Immature natural killer cell (primary cell): ENCODE data around the gene BIN2. TPM values are rescaled to one million over a fixed set of nuclear protein-coding genes. Genes with fewer than 3 reads are reported as not detected.
"Not testable (repeated sequence)": the region's sequence is repeated elsewhere in the genome, so short reads cannot be mapped to it uniquely, and the experiment has no call there.

Experiments used
- DNase-seq, 3 donors: peaks; one replicate each; pipeline ENCODE4 v3.0.0; 2022; ENCODE audit warnings: mixed read lengths in 1 of 3
- H3K27ac Mint-ChIP-seq, 6 donors: one replicate each; pipeline ENCODE4 v1.8.0; 2020; ENCODE audit warnings: mixed read lengths in 6 of 6, mild to moderate bottlenecking in 5 of 6, inconsistent platforms in 4 of 6, moderate library complexity in 3 of 6
- H3K27me3 Mint-ChIP-seq, 3 donors: one replicate each; pipeline ENCODE4 v1.8.0; 2020 to 2021; ENCODE audit warnings: low read depth in 3 of 3, mild to moderate bottlenecking in 3 of 3, mixed read lengths in 3 of 3, moderate library complexity in 3 of 3, inconsistent platforms in 1 of 3
- H3K36me3 Mint-ChIP-seq, 3 donors: one replicate each; pipeline ENCODE4 v1.8.0; 2020; ENCODE audit warnings: mixed read lengths in 3 of 3, inconsistent platforms in 2 of 3, mild to moderate bottlenecking in 2 of 3
- H3K4me1 Mint-ChIP-seq, 2 donors: one replicate each; pipeline ENCODE4 v1.8.0; 2020; ENCODE audit warnings: inconsistent platforms in 2 of 2, mild to moderate bottlenecking in 2 of 2, mixed read lengths in 2 of 2, moderate library complexity in 1 of 2
- H3K4me3 Mint-ChIP-seq, 5 donors: one replicate each; pipeline ENCODE4 v1.8.0; 2020; ENCODE audit warnings: mild to moderate bottlenecking in 5 of 5, mixed read lengths in 5 of 5, inconsistent platforms in 3 of 5, moderate library complexity in 3 of 5
- H3K9me3 Mint-ChIP-seq, 6 donors: one replicate each; pipeline ENCODE4 v1.8.0; 2020; ENCODE audit warnings: mild to moderate bottlenecking in 6 of 6, mixed read lengths in 6 of 6, inconsistent platforms in 4 of 6, moderate library complexity in 3 of 6
- polyA plus RNA-seq, 3 donors: library from polyadenylated mRNA; unstranded; fragments of 300-500 nt; fragmentation: Illumina TruSeq; gene quantifications; one replicate each; pipeline ENCODE4 v1.2.3, GENCODE V29; 2021

The BIN2 gene
- polyA plus RNA-seq, 3 donors from 2014 or later: 353 to 582 (median 359) TPM

- H3K4me1 Mint-ChIP-seq: peaks cover 8 to 10% of the 10 kb centered on the region in 2 donors
- no peak for DNase-seq
- H3K36me3 Mint-ChIP-seq: no peaks in the 10 kb centered on the region
- no peak overlapping the region for H3K4me3 Mint-ChIP-seq
- no peaks in the 10 kb centered on the region for H3K9me3 Mint-ChIP-seq
- peak overlapping the region in 1 of 6 donors; percentile 64 for H3K27ac Mint-ChIP-seq
- no peaks in the 10 kb centered on the region for H3K27me3 Mint-ChIP-seq
These were observed 15.8 kb upstream of the BIN2 start for GRCh38 chr12:51339750-51340149.

DNA sequence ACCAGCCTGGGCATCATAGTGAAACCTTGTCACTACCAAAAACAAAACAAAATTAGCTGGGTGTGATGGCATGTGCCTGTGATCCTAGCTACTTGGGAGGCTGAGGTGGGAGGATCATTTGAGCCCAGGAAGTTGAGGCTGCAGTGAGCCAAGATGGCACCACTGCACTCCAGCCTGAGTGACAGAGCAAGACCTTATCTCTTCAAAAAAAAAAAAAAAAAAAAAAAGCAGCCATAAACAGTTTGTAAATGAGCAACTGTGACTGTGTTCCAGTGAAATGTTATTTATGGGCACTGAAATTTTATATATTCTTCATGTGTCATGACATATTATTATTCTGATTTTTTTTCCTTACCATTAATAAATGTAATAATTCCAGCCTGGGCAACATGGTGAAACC lies 13.4 kb upstream of the BIN2 start:
- H3K4me3 Mint-ChIP-seq, H3K9me3 Mint-ChIP-seq, H3K27me3 Mint-ChIP-seq, DNase-seq, H3K36me3 Mint-ChIP-seq: not testable (repeated sequence)
- Mint-ChIP-seq H3K4me1 (peaks cover 8 to 10% of the 10 kb centered on the region in 2 donors), H3K27ac (peak overlapping the region in 1 of 6 donors; percentile 65)

GRCh38 chr12:51335931-51336330 lies 12.0 kb upstream of the BIN2 start:
- H3K36me3 Mint-ChIP-seq: no peaks in the 10 kb centered on the region

GRCh38 chr12:51334764-51335163 lies 10.8 kb upstream of the BIN2 start:
- no peaks in the 10 kb centered on the region for H3K9me3 Mint-ChIP-seq
- no peaks in the 10 kb centered on the region for H3K36me3 Mint-ChIP-seq
- H3K27ac Mint-ChIP-seq: peak overlapping the region in 1 of 6 donors; percentile 22
- H3K4me3 Mint-ChIP-seq: no peak overlapping the region
- no peaks in the 10 kb centered on the region for H3K27me3 Mint-ChIP-seq
- DNase-seq: no peak
- peaks cover 8 to 12% of the 10 kb centered on the region in 2 donors for H3K4me1 Mint-ChIP-seq

More at GRCh38 chr12:51335931-51336330, 12.0 kb upstream of the BIN2 start:
- Mint-ChIP-seq H3K27me3 (no peaks in the 10 kb centered on the region), H3K27ac (no peak overlapping the region), H3K4me3 (no peak overlapping the region), H3K4me1 (peaks cover 2 to 5% of the 10 kb centered on the region in 2 donors), H3K9me3 (no peaks in the 10 kb centered on the region)
- DNase-seq: no peak

- H3K27ac Mint-ChIP-seq: peak overlapping the region in 2 of 6 donors; percentile 21 to 68
- peaks cover 20 to 24% of the 10 kb centered on the region in 2 donors for H3K4me1 Mint-ChIP-seq
- no peak overlapping the region for H3K4me3 Mint-ChIP-seq
- no peaks in the 10 kb centered on the region for H3K9me3 Mint-ChIP-seq
- H3K27me3 Mint-ChIP-seq: no peaks in the 10 kb centered on the region
- H3K36me3 Mint-ChIP-seq: no peaks in the 10 kb centered on the region
- no peak for DNase-seq
These were observed 9.6 kb upstream of the BIN2 start for GRCh38 chr12:51333536-51333935.

DNA sequence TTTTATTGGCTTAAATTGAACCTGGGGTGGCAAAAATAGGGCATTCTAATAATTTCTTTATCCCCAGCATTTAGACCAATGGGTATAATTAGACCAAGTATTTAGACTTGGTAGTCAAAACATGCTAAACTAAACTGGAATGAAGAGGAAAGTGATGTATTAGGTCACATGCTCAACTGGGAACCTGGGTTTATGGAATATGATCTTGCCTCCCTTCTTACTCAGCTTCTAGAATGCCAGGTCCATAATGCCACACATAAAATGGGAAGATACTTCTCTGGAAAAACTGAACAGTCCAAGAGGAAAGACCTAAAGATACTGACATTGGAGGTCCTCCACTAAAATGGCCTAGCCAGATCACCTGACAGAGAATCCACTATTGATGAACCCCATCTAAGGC lies 6.2 kb upstream of the BIN2 start:
- no peaks in the 10 kb centered on the region for H3K9me3 Mint-ChIP-seq
- H3K36me3 Mint-ChIP-seq: no peaks in the 10 kb centered on the region
- H3K4me3 Mint-ChIP-seq: peak overlapping the region; percentile 53 to 82 (median 74)
- peak overlapping the region; percentile 83 to 100 (median 87) for H3K27ac Mint-ChIP-seq
- peaks cover 52 to 56% of the 10 kb centered on the region in 2 donors for H3K4me1 Mint-ChIP-seq
- no peak for DNase-seq
- H3K27me3 Mint-ChIP-seq: peaks cover 0 to 1% (median 0%) of the 10 kb centered on the region in 3 donors

- Mint-ChIP-seq H3K36me3 (no peaks in the 10 kb centered on the region), H3K27me3 (peaks cover 2 to 3% (median 3%) of the 10 kb centered on the region in 3 donors), H3K9me3 (no peaks in the 10 kb centered on the region), H3K27ac (peak overlapping the region; percentile 83 to 100 (median 87)), H3K4me3 (peak overlapping the region; percentile 53 to 82 (median 74)), H3K4me1 (peaks cover 57 to 60% of the 10 kb centered on the region in 2 donors)
- no peak for DNase-seq
These were observed 5.8 kb upstream of the BIN2 start for GRCh38 chr12:51329742-51330141.

DNA sequence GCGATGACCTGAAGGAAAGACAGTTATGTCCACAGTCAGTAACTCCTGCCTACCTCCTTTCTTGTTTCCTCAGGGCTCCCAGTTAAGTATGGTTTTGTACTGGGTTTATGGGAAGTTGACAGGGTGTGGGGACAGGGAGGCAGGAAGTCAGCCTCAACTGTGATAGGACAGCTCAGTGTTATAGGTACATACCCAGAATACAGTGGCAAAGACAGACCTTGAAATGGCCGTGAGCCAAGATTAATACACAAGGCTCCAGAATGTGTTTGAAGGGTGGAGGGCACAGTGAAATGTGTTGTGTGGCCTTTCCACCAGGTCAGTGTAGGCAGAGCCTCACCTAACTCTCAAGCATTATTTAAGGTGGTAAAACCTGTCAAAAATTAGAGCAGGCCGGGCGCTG lies 4.6 kb upstream of the BIN2 start:
- Mint-ChIP-seq H3K4me3 (peak overlapping the region in 4 of 5 donors; percentile 40 to 74 (median 64)), H3K9me3 (no peaks in the 10 kb centered on the region), H3K27me3 (peaks cover 3 to 7% (median 7%) of the 10 kb centered on the region in 3 donors), H3K4me1 (peaks cover 63 to 66% of the 10 kb centered on the region in 2 donors), H3K36me3 (peaks cover 0 to 1% (median under 1%) of the 10 kb centered on the region in 3 donors), H3K27ac (peak overlapping the region; percentile 83 to 100 (median 88))
- DNase-seq: no peak

DNA sequence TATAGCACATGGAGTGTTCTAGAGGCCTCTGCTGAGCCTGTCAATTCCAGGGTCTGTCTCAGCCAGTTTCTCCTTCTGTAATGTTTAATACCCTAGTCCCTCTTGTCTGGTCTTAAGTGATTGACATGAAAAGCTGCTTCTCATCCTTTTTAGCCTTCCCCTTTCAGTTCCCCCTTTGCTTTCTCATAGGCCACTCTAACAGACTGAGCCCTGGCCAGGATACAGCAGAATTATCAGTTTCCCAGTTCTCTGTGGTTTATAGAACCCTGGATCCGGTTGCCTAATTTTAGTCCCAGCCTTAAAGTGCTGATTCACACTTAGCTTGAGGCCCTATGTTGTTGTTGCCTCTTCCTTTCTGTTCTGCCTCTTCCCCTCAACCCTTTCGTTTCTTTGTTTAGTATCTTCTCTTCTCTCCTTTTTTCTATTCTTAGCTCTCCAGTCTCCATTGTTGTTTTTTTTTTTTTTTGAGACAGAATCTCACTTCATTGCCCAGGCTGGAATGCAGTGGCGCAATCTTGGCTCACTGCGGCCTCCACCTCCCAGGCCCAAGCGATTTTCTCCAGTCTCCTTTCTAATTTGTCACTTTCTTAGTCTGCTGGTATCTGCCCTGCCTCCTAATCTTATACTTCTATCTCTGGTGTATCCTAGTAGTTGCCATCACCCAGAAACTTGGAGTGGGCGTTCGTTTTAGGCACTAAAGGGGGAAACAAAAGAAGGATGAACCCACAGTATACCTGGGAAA lies 2.9 kb upstream of the BIN2 start:
- H3K9me3 Mint-ChIP-seq: no peaks in the 10 kb centered on the region
- DNase-seq: peak in 2 of 3 donors; percentile 28 to 37
- peaks cover 80% of the 10 kb centered on the region in 2 donors for H3K4me1 Mint-ChIP-seq
- peaks cover 12 to 18% (median 17%) of the 10 kb centered on the region in 3 donors for H3K36me3 Mint-ChIP-seq
- peaks cover 7 to 17% (median 14%) of the 10 kb centered on the region in 3 donors for H3K27me3 Mint-ChIP-seq
- H3K4me3 Mint-ChIP-seq: peak overlapping the region; percentile 58 to 82 (median 70)
- peak overlapping the region; percentile 87 to 95 (median 91) for H3K27ac Mint-ChIP-seq

DNA sequence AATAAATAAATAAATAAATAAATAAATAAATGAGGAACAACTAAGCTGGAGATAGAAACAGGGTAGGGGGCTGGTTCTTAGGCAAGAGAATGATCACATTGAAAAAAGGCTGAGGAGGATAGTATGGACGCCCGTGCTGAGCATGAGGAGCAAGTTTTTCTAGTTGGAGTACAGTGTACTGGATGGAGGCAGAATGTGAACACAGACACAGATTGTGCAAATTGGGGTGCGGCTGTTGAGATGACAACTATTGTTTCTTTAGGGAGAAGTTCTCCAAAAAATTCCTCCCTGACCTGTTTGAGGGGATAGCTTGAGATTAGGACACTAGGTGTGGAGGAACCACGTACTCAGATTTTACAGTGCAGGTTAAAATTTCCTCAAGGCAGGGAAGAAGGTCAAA lies 979 bp upstream of the BIN2 start:
- Mint-ChIP-seq H3K4me1 (peaks cover 89 to 93% of the 10 kb centered on the region in 2 donors), H3K4me3 (peak overlapping the region; percentile 53 to 78 (median 73)), H3K9me3 (no peaks in the 10 kb centered on the region), H3K36me3 (peaks cover 22 to 31% (median 29%) of the 10 kb centered on the region in 3 donors), H3K27ac (peak overlapping the region; percentile 85 to 95 (median 90)), H3K27me3 (peaks cover 7 to 24% (median 14%) of the 10 kb centered on the region in 3 donors)
- no peak for DNase-seq

DNA sequence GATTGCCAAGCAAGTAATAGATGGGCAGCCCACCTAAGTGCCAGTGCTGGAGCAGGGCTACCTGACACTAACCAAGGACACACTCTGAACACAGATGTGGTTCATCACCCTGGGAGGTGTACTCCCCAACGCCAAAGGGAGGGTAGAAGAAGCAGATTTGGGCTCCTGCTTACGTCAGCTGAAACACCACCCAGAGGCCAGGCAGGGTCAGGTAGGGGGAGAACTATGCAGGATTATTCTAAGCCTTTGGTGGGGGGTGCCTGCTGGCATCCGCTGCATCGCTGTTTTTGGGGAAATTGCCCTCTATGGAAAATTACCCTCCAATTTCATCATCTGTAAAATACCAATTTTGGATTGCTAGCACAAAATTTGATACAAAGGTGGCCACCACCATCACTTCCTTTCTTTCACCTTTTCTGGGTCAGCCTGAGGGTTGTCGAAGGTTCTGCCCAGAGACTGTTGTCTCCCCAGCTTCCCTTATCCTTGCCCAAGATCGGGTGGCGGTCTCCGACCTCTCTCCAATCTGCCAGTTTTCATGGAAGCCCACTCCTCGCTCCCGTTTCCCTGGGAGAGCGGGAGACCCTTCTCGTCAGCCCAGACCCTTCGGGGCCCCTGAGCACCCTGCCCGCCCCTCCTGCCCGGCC lies 535 bp downstream of the BIN2 start:
- H3K27me3 Mint-ChIP-seq: peaks cover 9 to 28% (median 14%) of the 10 kb centered on the region in 3 donors
- H3K4me3 Mint-ChIP-seq: peak overlapping the region; percentile 86 to 99 (median 97)
- H3K36me3 Mint-ChIP-seq: peaks cover 27 to 37% (median 33%) of the 10 kb centered on the region in 3 donors
- DNase-seq: peak; percentile 65 to 70 (median 69)
- H3K27ac Mint-ChIP-seq: peak overlapping the region; percentile 92 to 100 (median 96)
- peaks cover 89 to 93% of the 10 kb centered on the region in 2 donors for H3K4me1 Mint-ChIP-seq
- H3K9me3 Mint-ChIP-seq: no peaks in the 10 kb centered on the region

DNA sequence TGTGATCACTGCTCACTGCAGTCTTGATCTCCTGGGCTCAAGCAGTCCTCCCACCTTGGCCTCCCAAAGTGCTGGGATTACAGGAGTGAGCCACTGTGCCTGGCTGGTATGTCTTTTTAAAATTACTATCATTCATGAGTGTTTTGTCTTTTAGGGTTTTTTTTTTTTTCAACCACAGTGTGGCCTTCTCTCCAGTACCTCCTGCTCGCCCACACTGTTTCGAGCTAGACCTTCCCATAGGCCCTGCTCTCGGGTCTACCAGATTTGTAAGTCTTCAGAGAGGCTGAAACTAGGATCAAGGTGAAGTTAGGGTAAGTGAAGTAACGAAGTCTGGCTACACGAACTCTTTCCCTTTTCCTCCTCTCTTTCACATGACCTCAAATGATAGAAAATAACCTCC lies 1.5 kb downstream of the BIN2 start:
- Mint-ChIP-seq H3K9me3 (no peaks in the 10 kb centered on the region), H3K27me3 (peaks cover 9 to 28% (median 14%) of the 10 kb centered on the region in 3 donors), H3K4me1 (peaks cover 89 to 93% of the 10 kb centered on the region in 2 donors), H3K36me3 (peaks cover 30 to 40% (median 37%) of the 10 kb centered on the region in 3 donors), H3K4me3 (peak overlapping the region; percentile 86 to 99 (median 97)), H3K27ac (peak overlapping the region; percentile 92 to 100 (median 96))
- DNase-seq: no peak

DNA sequence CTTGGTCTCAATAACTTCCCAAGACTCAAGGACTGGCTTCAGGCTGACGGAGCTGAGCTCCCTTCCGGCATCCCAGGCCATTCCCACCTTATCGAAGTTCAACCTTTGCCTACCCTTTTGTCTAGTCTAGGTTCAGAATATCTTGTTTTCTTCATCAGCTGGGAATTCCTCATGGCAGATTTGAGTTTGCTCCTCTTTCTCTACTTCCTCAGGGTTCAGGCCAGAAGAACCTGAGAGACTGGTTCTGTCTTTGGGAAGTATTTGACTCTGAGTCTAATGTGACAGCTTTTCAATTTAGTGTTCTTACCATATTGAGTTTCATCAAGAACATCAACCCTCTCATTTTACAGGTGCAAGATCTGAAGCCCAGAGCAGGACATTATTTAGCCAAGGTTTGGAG lies 2.1 kb downstream of the BIN2 start:
- H3K27ac Mint-ChIP-seq: peak overlapping the region; percentile 92 to 100 (median 96)
- peaks cover 30 to 41% (median 40%) of the 10 kb centered on the region in 3 donors for H3K36me3 Mint-ChIP-seq
- H3K9me3 Mint-ChIP-seq: no peaks in the 10 kb centered on the region
- DNase-seq: no peak
- H3K4me3 Mint-ChIP-seq: peak overlapping the region; percentile 86 to 99 (median 97)
- peaks cover 88 to 93% of the 10 kb centered on the region in 2 donors for H3K4me1 Mint-ChIP-seq
- peaks cover 9 to 28% (median 14%) of the 10 kb centered on the region in 3 donors for H3K27me3 Mint-ChIP-seq
